HG03095 (cell line): ENCODE measurements around the gene UBE2G2.
"Not testable (repeated sequence)": the region's sequence is repeated elsewhere in the genome, so short reads cannot be mapped to it uniquely, and the experiment has no call there.

ENCODE experiments used
- ATAC-seq: cut with Tn5 transposase; IDR thresholded peaks from one replicate; pipeline ENCODE4 v1.9.1; 2021; ENCODE audit warnings: moderate library complexity; ENCODE audit not compliant: unreplicated experiment

UBE2G2 gene

GRCh38 chr21:44836666-44837471 is 35.2 kb upstream of the UBE2G2 start:
- ATAC-seq: no peak

GRCh38 chr21:44836349-44836665 is 34.7 kb upstream of the UBE2G2 start:
- no peak for ATAC-seq

- no peak for ATAC-seq
These were observed 34.0 kb upstream of the UBE2G2 start for GRCh38 chr21:44835647-44835973.

- no peak for ATAC-seq
These were observed 33.5 kb upstream of the UBE2G2 start for GRCh38 chr21:44834951-44835646.

GRCh38 chr21:44834231-44834950 is 32.8 kb upstream of the UBE2G2 start:
- no peak for ATAC-seq

GRCh38 chr21:44833663-44834062 is 32.0 kb upstream of the UBE2G2 start:
- no peak for ATAC-seq

- not testable (repeated sequence) for ATAC-seq
These were observed 31.1 kb upstream of the UBE2G2 start for GRCh38 chr21:44832516-44833255.

GRCh38 chr21:44831227-44831860 is 29.7 kb upstream of the UBE2G2 start:
- ATAC-seq: no peak

GRCh38 chr21:44829507-44830092 is 28.0 kb upstream of the UBE2G2 start:
- ATAC-seq: no peak

- ATAC-seq: no peak
These were observed 26.9 kb upstream of the UBE2G2 start for GRCh38 chr21:44828362-44829056.

GRCh38 chr21:44823179-44823660 is 21.6 kb upstream of the UBE2G2 start:
- no peak for ATAC-seq

GRCh38 chr21:44822484-44823178 is 21.0 kb upstream of the UBE2G2 start:
- no peak for ATAC-seq

- no peak for ATAC-seq
These were observed 19.2 kb upstream of the UBE2G2 start for GRCh38 chr21:44820851-44821250.

- ATAC-seq: no peak
These were observed 17.9 kb upstream of the UBE2G2 start for GRCh38 chr21:44819283-44820243.

- no peak for ATAC-seq
These were observed 17.0 kb upstream of the UBE2G2 start for GRCh38 chr21:44818640-44819011.

- ATAC-seq: peak; percentile 49
These were observed 16.5 kb upstream of the UBE2G2 start, which contains the start of gene SUMO3 for GRCh38 chr21:44817914-44818639. Gene SUMO3, minus strand, starts transcription at chr21:44818062. Its CDS starts 94 bp downstream, at chr21:44817968.

GRCh38 chr21:44817506-44817880 is 15.9 kb upstream of the UBE2G2 start:
- peak; percentile 61 for ATAC-seq
